ENCODE data around the gene FLT1.

Gene FLT1

DNA sequence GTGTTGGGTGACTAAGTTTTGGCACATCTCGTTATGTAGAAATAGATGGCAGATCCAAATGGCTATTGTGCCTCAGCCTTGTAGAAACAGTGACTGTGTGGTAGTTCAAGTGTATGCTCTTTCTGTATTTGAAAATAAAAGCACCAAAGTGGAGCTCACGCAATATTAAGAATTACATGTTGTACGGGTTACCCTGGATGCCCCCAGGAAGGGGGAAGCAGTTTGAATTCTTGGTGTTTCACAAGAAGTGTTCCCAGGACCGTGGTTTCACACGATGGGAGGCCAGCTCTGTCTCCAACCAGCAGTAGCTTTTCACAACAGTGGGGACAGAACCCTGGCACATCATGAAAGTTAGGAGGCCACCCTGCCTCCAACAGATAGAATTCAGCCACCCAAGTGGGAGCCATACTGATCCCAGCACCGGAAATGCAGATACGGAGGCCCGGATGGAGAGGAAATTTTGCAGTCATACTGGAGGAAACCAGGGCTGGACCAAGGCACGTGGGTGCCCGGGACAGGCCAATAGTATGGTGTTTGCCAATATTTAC is 8.9 kb downstream of the FLT1 start:
- no peak for DNase-seq

- no peak for DNase-seq
Measured at GRCh38 chr13:28485551-28485950, 9.4 kb downstream of the FLT1 start.

DNA sequence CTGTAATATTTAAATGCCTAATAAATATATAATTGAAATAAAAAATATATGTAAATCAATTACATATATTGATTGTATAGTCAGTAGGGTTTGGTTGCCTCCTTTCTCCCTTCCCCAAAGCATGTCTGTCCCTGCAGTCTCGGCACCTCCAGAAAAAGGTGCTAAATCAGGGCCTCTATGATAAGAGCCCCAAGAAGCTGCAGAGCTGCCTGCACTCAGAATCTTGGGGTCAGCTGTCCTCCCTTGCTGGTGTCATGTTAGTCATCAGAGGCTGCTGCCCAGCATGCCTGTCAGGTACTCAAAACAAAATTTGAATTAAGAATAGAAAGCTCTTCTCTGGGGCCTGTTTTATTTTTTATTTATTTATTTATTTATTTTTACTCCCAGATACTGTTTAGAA is 9.8 kb downstream of the FLT1 start:
- no peak for DNase-seq

GRCh38 chr13:28483313-28483931 is 11.5 kb downstream of the FLT1 start:
- no peak for DNase-seq

GRCh38 chr13:28479005-28479404 is 15.9 kb downstream of the FLT1 start:
- DNase-seq = no peak

- no peak for DNase-seq
Measured at GRCh38 chr13:28478127-28478526, 16.8 kb downstream of the FLT1 start.

GRCh38 chr13:28477709-28477973 is 17.3 kb downstream of the FLT1 start:
- no peak for DNase-seq

- DNase-seq = no peak
Measured at GRCh38 chr13:28476919-28477708, 17.8 kb downstream of the FLT1 start.

GRCh38 chr13:28475916-28476725 is 18.8 kb downstream of the FLT1 start:
- no peak for DNase-seq

- DNase-seq = no peak
Measured at GRCh38 chr13:28474491-28475134, 20.3 kb downstream of the FLT1 start.

DNA sequence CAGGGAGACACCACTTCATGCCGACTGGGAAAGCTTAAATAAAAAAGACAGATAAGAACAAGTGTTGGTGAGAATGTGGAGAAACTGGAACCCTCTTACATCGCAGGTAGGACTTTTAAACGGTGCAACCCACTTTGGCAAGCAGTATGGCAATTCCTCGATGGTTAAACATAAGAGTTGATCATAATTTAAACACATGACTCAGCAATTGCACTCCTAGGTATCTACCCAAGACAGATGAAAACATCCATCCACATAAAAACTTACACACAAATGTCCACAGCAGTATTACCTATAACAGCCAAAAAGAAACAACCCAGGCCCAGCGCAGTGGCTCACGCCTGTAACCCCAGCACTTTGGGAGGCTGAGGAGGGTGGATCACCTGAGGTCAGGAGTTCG is 21.9 kb downstream of the FLT1 start:
- DNase-seq = no peak

GRCh38 chr13:28471421-28471820 is 23.5 kb downstream of the FLT1 start:
- no peak for DNase-seq

DNA sequence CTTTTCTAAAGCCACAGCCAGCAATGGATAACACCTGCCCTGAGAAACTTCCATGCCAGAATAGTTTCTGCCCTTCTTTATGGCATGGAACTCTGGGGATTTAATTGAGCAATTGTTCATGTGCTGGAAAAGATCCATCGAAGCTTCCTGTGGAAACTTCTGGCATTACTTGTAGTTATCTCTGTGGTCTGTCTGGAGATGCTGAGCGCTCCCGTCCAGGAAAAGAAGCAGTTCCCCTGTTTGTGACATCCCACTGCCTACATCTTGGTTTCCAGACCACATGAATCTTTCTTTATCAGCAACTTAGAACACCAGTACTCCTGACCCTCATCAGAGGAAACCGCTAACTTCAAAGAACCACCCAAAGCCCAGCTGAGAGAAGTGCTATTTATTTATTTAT is 24.6 kb downstream of the FLT1 start:
- DNase-seq = no peak

- DNase-seq = no peak
Measured at GRCh38 chr13:28469316-28469715, 25.6 kb downstream of the FLT1 start.

DNA sequence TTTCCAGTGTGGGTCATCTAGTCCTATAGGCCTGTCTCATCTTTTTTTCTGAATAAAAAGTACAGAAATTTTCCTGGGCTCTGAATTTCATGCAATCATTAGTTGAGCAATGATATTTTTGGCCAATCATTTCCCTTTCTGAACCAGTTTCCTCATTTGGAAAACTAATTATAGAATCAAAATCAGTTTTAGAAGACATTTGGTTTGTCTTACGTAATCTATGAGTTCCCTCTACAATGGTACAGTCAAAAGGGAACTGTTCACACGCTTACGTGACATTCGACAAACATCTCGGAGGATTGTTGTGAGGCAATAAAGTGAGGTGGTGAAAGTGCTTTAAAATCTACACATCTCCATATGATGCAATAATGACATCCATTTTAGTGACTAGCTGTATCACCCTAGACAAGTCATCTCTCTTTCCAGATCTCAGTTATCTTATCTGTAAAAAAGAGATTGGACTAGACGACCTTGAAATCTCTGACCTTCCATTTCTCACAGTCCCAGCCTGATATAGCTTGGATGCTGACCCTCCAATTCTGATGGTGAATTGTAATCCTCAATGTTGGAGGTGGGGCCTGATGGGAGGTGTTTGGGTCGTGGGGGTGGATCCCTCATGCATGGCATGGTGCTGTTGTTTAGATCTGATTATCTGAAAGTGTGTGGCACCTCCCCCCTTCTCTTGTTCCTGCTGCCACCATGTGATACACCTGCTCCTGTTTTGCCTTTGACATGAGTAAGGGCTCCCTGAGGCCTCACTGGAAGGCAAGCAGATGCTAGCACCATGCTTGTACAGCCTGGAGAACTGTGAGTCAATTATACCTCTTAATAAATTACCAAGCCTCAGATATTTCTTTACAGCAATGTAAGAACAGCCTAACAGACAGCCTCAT is 26.7 kb downstream of the FLT1 start:
- no peak for DNase-seq

DNA sequence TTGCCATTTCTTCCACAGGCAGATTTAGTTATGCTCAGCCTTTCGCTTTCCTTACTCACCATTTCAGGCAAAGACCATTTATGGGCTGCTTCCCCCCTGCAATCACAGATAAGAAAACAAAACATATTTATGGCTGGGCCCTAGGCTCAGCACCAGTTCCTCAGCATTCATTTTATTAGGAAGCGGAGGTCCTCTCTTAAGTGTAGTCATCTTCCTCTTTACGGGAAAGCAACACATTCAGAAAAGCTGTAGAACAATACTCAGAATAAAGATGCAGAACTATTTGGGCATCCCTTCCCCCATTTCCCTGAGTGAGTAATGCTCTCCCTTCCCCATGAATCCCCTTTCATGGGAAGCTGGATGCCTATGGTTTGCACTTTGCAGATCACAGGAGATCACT is 27.9 kb downstream of the FLT1 start:
- DNase-seq = no peak

DNA sequence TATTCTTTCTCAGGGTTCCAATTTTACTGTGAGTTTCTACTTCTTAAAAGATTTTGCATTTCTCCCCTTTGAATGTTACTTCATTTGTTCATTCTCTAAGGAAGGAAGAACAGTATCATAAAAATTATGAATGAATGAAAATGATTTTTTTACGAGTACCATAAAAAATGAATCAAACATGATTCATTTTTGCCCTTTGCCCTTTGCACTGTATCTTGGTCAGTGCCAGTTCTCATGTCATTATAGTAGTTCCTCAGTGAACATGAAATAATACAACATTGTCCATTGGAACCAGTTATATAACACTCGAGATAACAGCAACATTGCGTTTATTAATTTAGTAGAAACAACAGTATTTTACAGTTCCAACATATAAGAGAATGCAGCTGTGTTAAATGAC is 28.8 kb downstream of the FLT1 start:
- DNase-seq = no peak

DNA sequence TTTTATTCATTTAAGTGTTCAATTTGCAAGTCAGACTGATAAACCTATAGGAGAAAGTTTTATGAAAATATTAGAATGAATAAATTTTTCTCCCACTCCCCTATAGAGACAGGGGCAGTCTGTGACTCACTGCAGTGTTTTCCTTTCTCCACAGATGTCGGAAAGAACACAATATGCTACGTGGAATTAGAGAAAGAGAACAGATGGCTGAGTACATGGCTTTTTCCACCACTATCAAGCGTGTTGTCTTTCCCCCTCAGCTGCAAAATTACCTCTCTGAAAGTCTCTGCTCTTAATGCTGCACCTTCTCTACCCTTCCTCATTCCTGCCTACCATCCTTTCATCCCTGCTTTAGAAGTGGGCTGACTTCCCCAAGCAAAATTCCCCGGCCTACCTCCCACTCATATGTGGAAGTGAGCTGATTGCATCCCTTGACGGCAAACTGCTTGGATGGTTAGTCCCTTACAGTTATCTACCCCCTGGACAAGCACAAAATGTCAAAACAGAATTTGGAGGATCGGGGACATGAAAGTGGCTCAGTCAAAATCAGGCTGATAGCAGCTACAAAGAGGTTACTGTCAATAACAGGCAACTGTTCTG is 30.0 kb downstream of the FLT1 start:
- DNase-seq = no peak

- no peak for DNase-seq
Measured at GRCh38 chr13:28463481-28463880, 31.4 kb downstream of the FLT1 start.

DNA sequence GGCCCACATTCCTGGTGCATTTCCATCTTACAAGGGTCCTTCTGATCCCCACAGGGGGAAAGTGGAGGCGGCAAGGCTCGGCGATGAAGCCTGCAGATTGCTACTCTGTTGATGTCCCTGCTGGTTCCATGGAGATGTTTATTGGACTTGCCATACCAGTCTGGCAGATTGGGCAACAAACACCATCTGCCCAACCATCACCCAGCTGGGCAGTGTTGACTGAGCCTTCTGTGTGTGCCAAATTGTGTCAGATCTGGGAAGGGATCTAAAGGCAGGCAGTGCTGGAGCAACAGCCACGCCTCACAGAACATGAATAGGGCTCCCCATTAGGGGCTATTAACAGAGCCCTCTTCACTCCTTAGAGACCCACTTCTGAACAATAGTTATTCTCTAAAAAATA is 35.0 kb downstream of the FLT1 start:
- no peak for DNase-seq

GRCh38 chr13:28458608-28459007 is 36.3 kb downstream of the FLT1 start:
- DNase-seq = no peak

GRCh38 chr13:28458051-28458450 is 36.9 kb downstream of the FLT1 start:
- DNase-seq = no peak
